CD14-positive monocyte (primary cell): ENCODE measurements around the gene AKAP8L. TPM values are rescaled to one million over a fixed set of nuclear protein-coding genes. Genes with fewer than 3 reads are reported as not detected.

ENCODE experiments used
- DNase-seq, 3 donors: peaks; one replicate each; pipeline ENCODE4 v3.0.0-alpha.2; 2011 to 2022
- H2AFZ ChIP-seq: 2 replicates; pipeline ENCODE4 v1.6.0; 2012; ENCODE audit warnings: mild to moderate bottlenecking, low read depth, low read length, inconsistent platforms; ENCODE audit not compliant: insufficient read depth, poor library complexity, severe bottlenecking
- H3K27ac ChIP-seq, 2 donors: 1 replicate in 1 of 2; 2 replicates in 1 of 2; pipeline ENCODE4 v1.5.1; 2012 to 2013; ENCODE audit warnings: low read length in 2 of 2, control low read depth in 1 of 2, inconsistent platforms in 1 of 2, low read depth in 1 of 2, mild to moderate bottlenecking in 1 of 2
- H3K27me3 ChIP-seq, 2 donors: one replicate each; pipeline versions ENCODE4 v1.6.0 to v1.6.1; 2011 to 2013; ENCODE audit warnings: low read length in 2 of 2; ENCODE audit not compliant: control insufficient read depth in 2 of 2, insufficient read depth in 2 of 2
- H3K36me3 ChIP-seq, 2 donors: replicated peaks in 1 of 2; 1 replicate in 1 of 2; 2 replicates in 1 of 2; pipeline versions ENCODE4 v1.5.1 to v1.6.1; 2012 to 2013; ENCODE audit warnings: low read length in 2 of 2, control low read depth in 1 of 2, inconsistent platforms in 1 of 2, mild to moderate bottlenecking in 1 of 2; ENCODE audit not compliant: insufficient read depth in 2 of 2, control insufficient read depth in 1 of 2
- H3K4me1 ChIP-seq, 2 donors: 1 replicate in 1 of 2; 2 replicates in 1 of 2; pipeline versions ENCODE4 v1.5.1 to v1.6.1; 2012 to 2013; ENCODE audit warnings: low read length in 2 of 2, control low read depth in 1 of 2, inconsistent platforms in 1 of 2, mild to moderate bottlenecking in 1 of 2, moderate library complexity in 1 of 2; ENCODE audit not compliant: insufficient read depth in 2 of 2, control insufficient read depth in 1 of 2
- H3K4me2 ChIP-seq: replicated peaks from 2 replicates; pipeline ENCODE3; 2012; ENCODE audit warnings: low read length, moderate library complexity, mild to moderate bottlenecking; ENCODE audit not compliant: poor library complexity, severe bottlenecking; ENCODE audit errors: extremely low read depth
- H3K4me3 ChIP-seq, 3 experiments: fragments of 200-600 bp in 1 of 3; sonication (generic) in 1 of 3; replicated peaks in 1 of 3; 1 replicate in 2 of 3; 2 replicates in 1 of 3; pipeline ENCODE4 v1.5.1; 2011 to 2013; ENCODE audit warnings: low read length in 3 of 3, mild to moderate bottlenecking in 3 of 3, control low read depth in 2 of 3, low read depth in 2 of 3, inconsistent platforms in 1 of 3, moderate library complexity in 1 of 3
- H3K79me2 ChIP-seq: 2 replicates; pipeline ENCODE4 v1.6.0; 2012; ENCODE audit warnings: mild to moderate bottlenecking, control low read depth, inconsistent platforms, low read length, moderate library complexity; ENCODE audit not compliant: insufficient read depth
- H3K9ac ChIP-seq: 2 replicates; pipeline ENCODE4 v1.6.0; 2017; ENCODE audit warnings: low read length, mild to moderate bottlenecking; ENCODE audit not compliant: insufficient read depth, poor library complexity, severe bottlenecking
- H3K9me3 ChIP-seq, 2 donors: replicated peaks in 1 of 2; 1 replicate in 1 of 2; 2 replicates in 1 of 2; pipeline versions ENCODE4 v1.5.1 to v1.6.1; 2012 to 2013; ENCODE audit warnings: low read length in 2 of 2, control low read depth in 1 of 2; ENCODE audit not compliant: control insufficient read depth in 1 of 2, insufficient read depth in 1 of 2
- H4K20me1 ChIP-seq: 2 replicates; pipeline ENCODE4 v1.6.0; 2012; ENCODE audit warnings: mild to moderate bottlenecking, low read length, control low read depth, moderate library complexity; ENCODE audit not compliant: insufficient read depth
- H3K27ac Mint-ChIP-seq, 7 donors: one replicate each; pipeline ENCODE4 v1.8.0; 2020; ENCODE audit warnings: mild to moderate bottlenecking in 7 of 7, mixed read lengths in 7 of 7, moderate library complexity in 6 of 7, inconsistent platforms in 2 of 7
- H3K27me3 Mint-ChIP-seq, 3 donors: one replicate each; pipeline ENCODE4 v1.8.0; 2021 to 2022; ENCODE audit warnings: low read depth in 3 of 3, mild to moderate bottlenecking in 3 of 3, mixed read lengths in 3 of 3, moderate library complexity in 3 of 3, inconsistent platforms in 1 of 3
- H3K36me3 Mint-ChIP-seq, 2 donors: one replicate each; pipeline ENCODE4 v1.8.0; 2020; ENCODE audit warnings: mixed read lengths in 2 of 2, inconsistent platforms in 1 of 2, mild to moderate bottlenecking in 1 of 2
- H3K4me1 Mint-ChIP-seq: one replicate; pipeline ENCODE4 v1.8.0; 2020; ENCODE audit warnings: mild to moderate bottlenecking, mixed read lengths
- H3K4me3 Mint-ChIP-seq, 2 donors: one replicate each; pipeline ENCODE4 v1.8.0; 2020; ENCODE audit warnings: mild to moderate bottlenecking in 2 of 2, mixed read lengths in 2 of 2, moderate library complexity in 1 of 2
- H3K9me3 Mint-ChIP-seq, 7 donors: one replicate each; pipeline ENCODE4 v1.8.0; 2020 to 2022; ENCODE audit warnings: mixed read lengths in 7 of 7, mild to moderate bottlenecking in 6 of 7, moderate library complexity in 6 of 7, inconsistent platforms in 2 of 7
- CTCF ChIP-seq: fragments of 200-600 bp; IDR thresholded peaks from one replicate; pipeline ENCODE4 v1.8.0; 2022; ENCODE audit warnings: antibody characterized with exemption, mild to moderate bottlenecking
- WGBS: methylation state at CpG from one replicate; pipeline ENCODE4 v1.1.5; 2013; ENCODE audit warnings: missing lambda C conversion rate; ENCODE audit not compliant: insufficient coverage; 5-methylcytosine and 5-hydroxymethylcytosine counted together
- intact Hi-C, 2 donors: fragments of 100-400 bp; cut with micrococcal nuclease; formaldehyde crosslinking; loops; one replicate each; pipeline versions ENCODE4 v1.15.0 to v1.15.1; 2023
- polyA plus RNA-seq, 3 donors: library from polyadenylated mRNA; depleted of rRNA in 1 of 3; unstranded in 2 of 3; stranded (reverse) in 1 of 3; fragments of 300-500 nt in 2 of 3; fragments of >200 nt in 1 of 3; fragmentation: Illumina TruSeq in 2 of 3; gene quantifications; 1 replicate in 2 of 3; 2 replicates in 1 of 3; pipeline ENCODE4 v1.2.3, GENCODE V29; 2012 to 2021

AKAP8L gene
- polyA plus RNA-seq, 3 donors = 21.4 to 103 (median 39.0) TPM

GRCh38 chr19:15371119-15371518 is 47.7 kb downstream of the AKAP8L start:
- no peak overlapping the region for H3K9ac ChIP-seq
- no peak overlapping the region for H3K4me2 ChIP-seq
- H3K9me3 Mint-ChIP-seq = peaks cover 0 to 2% (median 0%) of the 10 kb centered on the region in 7 donors
- H3K4me3 Mint-ChIP-seq = no peak overlapping the region
- H3K36me3 Mint-ChIP-seq = peaks cover 67 to 91% of the 10 kb centered on the region in 2 donors
- intact Hi-C loops = loop anchor here (10.0 kb wide), 2 partner anchors 106 to 246 kb away; a partner anchor contains a TSS
- no peak overlapping the region for H3K27ac Mint-ChIP-seq
- H3K4me3 ChIP-seq = no peak overlapping the region
- H3K27me3 ChIP-seq = no peaks in the 10 kb centered on the region
- H3K27ac ChIP-seq = no peak overlapping the region
- H3K36me3 ChIP-seq = peaks cover 76 to 91% of the 10 kb centered on the region in 2 donors
- peaks cover 72% of the 10 kb centered on the region for H4K20me1 ChIP-seq
- no peak for DNase-seq
- H2AFZ ChIP-seq = no peak overlapping the region
- 95% methylated on average over 6 of the region's 7 CpGs for WGBS
- peaks cover 42% of the 10 kb centered on the region for H3K79me2 ChIP-seq
- peaks cover 0 to 3% (median 0%) of the 10 kb centered on the region in 3 donors for H3K27me3 Mint-ChIP-seq
- H3K9me3 ChIP-seq = no peaks in the 10 kb centered on the region
- no peaks in the 10 kb centered on the region for H3K4me1 ChIP-seq
- no peaks in the 10 kb centered on the region for H3K4me1 Mint-ChIP-seq
- TF ChIP-seq CTCF = no peak

GRCh38 chr19:15369594-15369891 is 49.2 kb downstream of the AKAP8L start:
- no peak overlapping the region for H3K27ac ChIP-seq
- H3K4me3 ChIP-seq = no peak overlapping the region
- Mint-ChIP-seq H3K4me1 (no peaks in the 10 kb centered on the region), H3K27me3 (peaks cover 0 to 3% (median 0%) of the 10 kb centered on the region in 3 donors), H3K36me3 (peaks cover 81 to 100% of the 10 kb centered on the region in 2 donors), H3K9me3 (peaks cover 0 to under 1% (median 0%) of the 10 kb centered on the region in 7 donors), H3K4me3 (no peak overlapping the region), H3K27ac (no peak overlapping the region)
- DNase-seq = no peak
- intact Hi-C loops = no loop called here
- no peaks in the 10 kb centered on the region for H3K27me3 ChIP-seq
- no peak overlapping the region for H3K4me2 ChIP-seq
- H3K9ac ChIP-seq = no peak overlapping the region
- peaks cover 86 to 99% of the 10 kb centered on the region in 2 donors for H3K36me3 ChIP-seq
- TF ChIP-seq CTCF = no peak
- no peaks in the 10 kb centered on the region for H3K4me1 ChIP-seq
- 95% methylated on average over 8 of the region's 9 CpGs for WGBS
- peaks cover 65% of the 10 kb centered on the region for H4K20me1 ChIP-seq
- H3K9me3 ChIP-seq = no peaks in the 10 kb centered on the region
- H3K79me2 ChIP-seq = peaks cover 26% of the 10 kb centered on the region
- no peak overlapping the region for H2AFZ ChIP-seq
